ENCODE measurements around the gene SCN10A.

Gene SCN10A

DNA sequence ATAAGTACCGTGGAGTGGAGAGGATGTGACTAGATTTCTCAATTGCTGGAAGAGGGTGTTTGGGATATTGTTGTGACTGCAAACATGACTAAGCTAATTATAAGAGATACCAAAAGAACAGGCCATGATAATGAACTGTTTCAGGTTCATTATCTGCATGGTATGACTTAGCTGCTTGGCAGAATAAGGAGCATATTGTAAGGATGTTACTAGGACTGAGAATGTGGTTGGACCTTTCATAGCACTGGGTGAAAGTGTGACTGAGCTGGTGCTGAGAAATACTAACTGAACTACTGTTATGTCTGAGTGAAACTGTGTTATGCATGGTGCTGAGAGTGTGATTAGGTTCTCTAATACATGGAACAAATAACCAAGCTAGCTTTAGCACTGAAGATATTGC lies 11.0 kb downstream of the SCN10A start:
- in situ Hi-C loops (cut with MboI; ENCODE audit: low sequenced_read_pairs, unreplicated experiment), result no loop called here
- TF ChIP-seq, protein P1, sequence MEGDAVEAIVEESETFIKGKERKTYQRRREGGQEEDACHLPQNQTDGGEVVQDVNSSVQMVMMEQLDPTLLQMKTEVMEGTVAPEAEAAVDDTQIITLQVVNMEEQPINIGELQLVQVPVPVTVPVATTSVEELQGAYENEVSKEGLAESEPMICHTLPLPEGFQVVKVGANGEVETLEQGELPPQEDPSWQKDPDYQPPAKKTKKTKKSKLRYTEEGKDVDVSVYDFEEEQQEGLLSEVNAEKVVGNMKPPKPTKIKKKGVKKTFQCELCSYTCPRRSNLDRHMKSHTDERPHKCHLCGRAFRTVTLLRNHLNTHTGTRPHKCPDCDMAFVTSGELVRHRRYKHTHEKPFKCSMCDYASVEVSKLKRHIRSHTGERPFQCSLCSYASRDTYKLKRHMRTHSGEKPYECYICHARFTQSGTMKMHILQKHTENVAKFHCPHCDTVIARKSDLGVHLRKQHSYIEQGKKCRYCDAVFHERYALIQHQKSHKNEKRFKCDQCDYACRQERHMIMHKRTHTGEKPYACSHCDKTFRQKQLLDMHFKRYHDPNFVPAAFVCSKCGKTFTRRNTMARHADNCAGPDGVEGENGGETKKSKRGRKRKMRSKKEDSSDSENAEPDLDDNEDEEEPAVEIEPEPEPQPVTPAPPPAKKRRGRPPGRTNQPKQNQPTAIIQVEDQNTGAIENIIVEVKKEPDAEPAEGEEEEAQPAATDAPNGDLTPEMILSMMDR (IDR thresholded peaks at IDR 0.05; ENCODE audit: borderline replicate concordance, control extremely low read depth, extremely low read depth, insufficient read depth, missing control alignments), result no peak
- DNase-seq (ENCODE audit: low spot score), result no peak

DNA sequence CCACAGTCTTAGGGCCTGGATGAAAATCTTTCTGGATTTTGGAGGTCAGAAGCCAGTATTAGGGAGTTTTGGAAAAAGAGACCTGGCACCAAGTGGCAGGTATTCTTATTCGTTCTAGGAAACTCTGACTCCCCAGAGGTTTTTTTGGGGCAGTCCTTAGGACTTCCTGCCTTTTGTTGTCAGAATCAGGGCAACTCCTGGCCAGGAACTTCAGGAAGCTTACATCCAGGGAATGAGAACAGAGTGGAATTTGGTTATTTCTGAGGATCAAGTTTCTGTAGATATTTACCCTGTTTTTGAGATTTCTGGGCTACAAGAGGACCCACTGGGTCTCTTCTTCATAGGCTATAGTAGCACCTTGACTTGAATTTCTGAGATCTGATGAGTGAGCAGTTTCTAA lies 15.5 kb downstream of the SCN10A start:
- in situ Hi-C loops (cut with MboI; ENCODE audit: low sequenced_read_pairs, unreplicated experiment), result no loop called here
- TF ChIP-seq, protein P1 (IDR thresholded peaks at IDR 0.05; ENCODE audit: borderline replicate concordance, control extremely low read depth, extremely low read depth, insufficient read depth, missing control alignments), result no peak
- no peak for DNase-seq (ENCODE audit: low spot score)

GRCh38 chr3:38793721-38794120 lies 22.3 kb downstream of the SCN10A start:
- DNase-seq (ENCODE audit: low spot score), result no peak
- TF ChIP-seq, protein P1 (IDR thresholded peaks at IDR 0.05; ENCODE audit: borderline replicate concordance, control extremely low read depth, extremely low read depth, insufficient read depth, missing control alignments), result no peak
- in situ Hi-C loops (cut with MboI; ENCODE audit: low sequenced_read_pairs, unreplicated experiment), result no loop called here

GRCh38 chr3:38792983-38793382 lies 23.0 kb downstream of the SCN10A start:
- DNase-seq (ENCODE audit: low spot score), result no peak
- TF ChIP-seq, protein P1 (IDR thresholded peaks at IDR 0.05; ENCODE audit: borderline replicate concordance, control extremely low read depth, extremely low read depth, insufficient read depth, missing control alignments), result no peak
- in situ Hi-C loops (cut with MboI; ENCODE audit: low sequenced_read_pairs, unreplicated experiment), result no loop called here

- no peak for DNase-seq (ENCODE audit: low spot score)
- TF ChIP-seq, protein P1 (IDR thresholded peaks at IDR 0.05; ENCODE audit: borderline replicate concordance, control extremely low read depth, extremely low read depth, insufficient read depth, missing control alignments), result no peak
- in situ Hi-C loops (cut with MboI; ENCODE audit: low sequenced_read_pairs, unreplicated experiment), result no loop called here
Observed at GRCh38 chr3:38782148-38782547, 33.9 kb downstream of the SCN10A start.

DNA sequence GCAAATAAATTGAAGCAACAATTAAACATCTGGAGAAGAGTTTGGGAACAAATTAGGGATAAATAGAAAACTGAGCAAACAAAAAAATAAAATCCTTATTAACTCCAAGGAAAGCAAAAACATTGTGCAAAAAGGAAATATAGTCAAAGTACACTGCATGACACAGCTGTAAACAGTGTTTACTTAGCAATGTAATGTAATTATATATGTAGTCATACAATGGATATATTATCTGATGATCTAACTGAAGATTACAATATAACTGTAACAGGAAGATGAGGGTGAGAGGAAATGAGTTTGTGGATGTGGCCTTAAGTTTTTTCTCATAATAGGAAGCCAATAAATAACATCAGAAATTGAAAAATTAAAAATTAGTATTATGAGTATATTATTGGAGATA lies 42.5 kb downstream of the SCN10A start:
- DNase-seq (ENCODE audit: low spot score), result no peak
- TF ChIP-seq, protein P1 (IDR thresholded peaks at IDR 0.05; ENCODE audit: borderline replicate concordance, control extremely low read depth, extremely low read depth, insufficient read depth, missing control alignments), result no peak
- in situ Hi-C loops (cut with MboI; ENCODE audit: low sequenced_read_pairs, unreplicated experiment), result no loop called here

- no peak for DNase-seq (ENCODE audit: low spot score)
- TF ChIP-seq, protein P1 (IDR thresholded peaks at IDR 0.05; ENCODE audit: borderline replicate concordance, control extremely low read depth, extremely low read depth, insufficient read depth, missing control alignments), result no peak
- in situ Hi-C loops (cut with MboI; ENCODE audit: low sequenced_read_pairs, unreplicated experiment), result no loop called here
Observed at GRCh38 chr3:38763569-38763968, 52.4 kb downstream of the SCN10A start.

All from GM13976 (cell line).